Measurements from ENCODE around the gene REL.
"Not testable (repeated sequence)": the region's sequence is repeated elsewhere in the genome, so short reads cannot be mapped to it uniquely, and the experiment has no call there.

The REL gene

GRCh38 chr2:60881047-60881932 is at the start of gene REL:
Gene REL, plus strand, starts transcription at chr2:60881574. Its CDS starts 267 bp downstream, at chr2:60881841.
- DNase-seq = peak; percentile 93

- no peak for DNase-seq
Measured at GRCh38 chr2:60831921-60832320, 49.5 kb upstream of the REL start.

- DNase-seq = no peak
Measured at GRCh38 chr2:60832621-60833020, 48.8 kb upstream of the REL start.

GRCh38 chr2:60834270-60834717 is 47.1 kb upstream of the REL start:
- DNase-seq = no peak

GRCh38 chr2:60836491-60836890 is 44.9 kb upstream of the REL start:
- no peak for DNase-seq

GRCh38 chr2:60837123-60837522 is 44.3 kb upstream of the REL start:
- DNase-seq = no peak

- DNase-seq = no peak
Measured at GRCh38 chr2:60838481-60838880, 42.9 kb upstream of the REL start.

- DNase-seq = no peak
Measured at GRCh38 chr2:60839126-60839813, 42.1 kb upstream of the REL start.

- DNase-seq = no peak
Measured at GRCh38 chr2:60840880-60841279, 40.5 kb upstream of the REL start.

GRCh38 chr2:60843006-60843405 is 38.4 kb upstream of the REL start:
- no peak for DNase-seq

GRCh38 chr2:60844105-60844504 is 37.3 kb upstream of the REL start:
- no peak for DNase-seq

GRCh38 chr2:60847854-60848253 is 33.5 kb upstream of the REL start:
- no peak for DNase-seq

GRCh38 chr2:60849187-60849586 is 32.2 kb upstream of the REL start:
- DNase-seq = no peak

GRCh38 chr2:60852282-60852860 is 29.0 kb upstream of the REL start:
- no peak for DNase-seq

- no peak for DNase-seq
Measured at GRCh38 chr2:60853531-60853930, 27.8 kb upstream of the REL start.

- DNase-seq = no peak
Measured at GRCh38 chr2:60855989-60856669, 25.2 kb upstream of the REL start.

GRCh38 chr2:60857056-60857455 is 24.3 kb upstream of the REL start:
- DNase-seq = no peak

GRCh38 chr2:60858897-60859311 is 22.5 kb upstream of the REL start:
- DNase-seq = no peak

GRCh38 chr2:60861736-60862135 is 19.6 kb upstream of the REL start:
- no peak for DNase-seq

GRCh38 chr2:60862642-60863041 is 18.7 kb upstream of the REL start:
- DNase-seq = no peak

GRCh38 chr2:60865361-60865760 is 16.0 kb upstream of the REL start:
- not testable (repeated sequence) for DNase-seq

GRCh38 chr2:60867007-60867406 is 14.4 kb upstream of the REL start:
- no peak for DNase-seq

GRCh38 chr2:60867848-60868247 is 13.5 kb upstream of the REL start:
- DNase-seq = no peak

All from retina (tissue), 1 donor.